GM19238 (cell line): ENCODE measurements around the gene EHHADH.

ENCODE experiments used
- DNase-seq: peaks from one replicate; pipeline ENCODE4 v3.0.0; 2011; ENCODE audit warnings: low spot score; ENCODE audit not compliant: insufficient read length

EHHADH gene

DNA sequence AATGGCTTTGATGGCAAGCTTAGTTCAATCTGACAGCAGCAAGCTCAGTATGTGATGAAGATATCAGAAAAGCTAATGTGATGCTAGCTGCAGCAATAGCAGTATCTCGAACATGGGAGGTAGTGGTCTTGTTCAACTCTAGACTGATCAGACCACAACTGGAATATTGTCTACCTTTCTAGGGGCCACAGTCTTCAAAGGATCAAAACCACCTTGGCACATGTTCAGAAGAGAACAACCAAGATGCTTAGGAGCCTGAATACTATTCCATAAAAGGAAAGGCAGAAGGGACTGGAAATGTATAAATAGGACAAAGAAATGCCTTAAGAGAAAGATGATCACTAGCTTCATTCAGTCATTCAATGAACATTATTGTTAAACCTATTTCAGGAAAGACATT, 103.3 kb downstream of the EHHADH start:
- no peak for DNase-seq

DNA sequence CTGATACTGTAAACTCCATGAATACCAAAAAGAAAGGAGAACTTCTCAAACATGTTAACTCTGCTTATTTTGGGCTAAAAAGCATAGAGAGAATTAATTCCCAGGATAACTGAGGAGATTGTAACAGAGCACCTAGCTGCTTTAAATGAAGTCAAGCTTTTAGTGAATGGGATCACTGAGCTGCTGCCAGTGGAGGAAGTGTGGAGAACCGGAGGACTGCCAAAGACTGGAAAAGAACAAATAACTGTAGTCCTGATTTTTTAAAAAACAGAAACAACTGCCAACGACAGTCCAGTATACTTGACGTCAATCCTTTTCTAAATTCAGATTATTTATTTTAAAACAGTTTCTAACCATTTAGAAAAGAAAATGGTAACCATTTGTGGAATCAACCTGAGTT, 104.3 kb downstream of the EHHADH start:
- DNase-seq, result no peak

DNA sequence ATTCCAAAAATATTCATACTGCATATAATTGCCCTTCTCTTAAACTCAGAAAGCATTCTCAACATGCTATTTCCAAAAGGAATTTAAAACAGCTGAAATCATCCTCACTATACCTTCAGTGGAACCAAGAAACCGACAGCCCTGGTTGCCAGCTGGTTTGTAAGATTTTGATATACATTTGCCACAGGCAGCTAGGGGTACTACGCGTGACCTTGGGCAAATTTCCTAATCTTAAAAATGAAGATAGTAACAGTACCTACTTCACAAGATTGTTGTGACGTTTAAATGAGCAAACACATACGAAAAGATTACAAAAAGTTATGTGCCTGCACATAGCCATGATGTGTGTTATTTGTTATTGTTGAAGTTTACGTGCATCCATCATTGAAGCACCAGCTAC, 108.3 kb downstream of the EHHADH start:
- no peak for DNase-seq

DNA sequence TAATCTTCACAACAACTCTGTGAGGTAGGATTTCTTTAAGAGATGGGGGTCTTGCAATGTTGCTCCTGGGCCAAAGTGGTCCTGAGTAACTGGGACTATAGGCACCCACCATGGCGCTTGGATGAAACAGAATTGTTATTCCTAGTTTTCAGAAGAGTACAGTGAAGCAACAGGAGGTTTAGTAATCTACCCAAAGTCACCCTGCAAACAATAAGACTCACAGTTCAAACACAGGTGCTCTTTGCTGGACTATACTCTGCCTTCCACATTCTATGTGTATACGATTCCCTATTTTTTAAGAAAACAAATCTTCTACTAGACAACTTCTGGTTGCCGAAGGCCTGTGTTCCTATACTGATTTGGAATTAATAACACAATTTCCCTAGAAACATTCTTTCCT, 109.1 kb downstream of the EHHADH start:
- DNase-seq, result no peak
